ENCODE data around the gene BANK1.

DNA sequence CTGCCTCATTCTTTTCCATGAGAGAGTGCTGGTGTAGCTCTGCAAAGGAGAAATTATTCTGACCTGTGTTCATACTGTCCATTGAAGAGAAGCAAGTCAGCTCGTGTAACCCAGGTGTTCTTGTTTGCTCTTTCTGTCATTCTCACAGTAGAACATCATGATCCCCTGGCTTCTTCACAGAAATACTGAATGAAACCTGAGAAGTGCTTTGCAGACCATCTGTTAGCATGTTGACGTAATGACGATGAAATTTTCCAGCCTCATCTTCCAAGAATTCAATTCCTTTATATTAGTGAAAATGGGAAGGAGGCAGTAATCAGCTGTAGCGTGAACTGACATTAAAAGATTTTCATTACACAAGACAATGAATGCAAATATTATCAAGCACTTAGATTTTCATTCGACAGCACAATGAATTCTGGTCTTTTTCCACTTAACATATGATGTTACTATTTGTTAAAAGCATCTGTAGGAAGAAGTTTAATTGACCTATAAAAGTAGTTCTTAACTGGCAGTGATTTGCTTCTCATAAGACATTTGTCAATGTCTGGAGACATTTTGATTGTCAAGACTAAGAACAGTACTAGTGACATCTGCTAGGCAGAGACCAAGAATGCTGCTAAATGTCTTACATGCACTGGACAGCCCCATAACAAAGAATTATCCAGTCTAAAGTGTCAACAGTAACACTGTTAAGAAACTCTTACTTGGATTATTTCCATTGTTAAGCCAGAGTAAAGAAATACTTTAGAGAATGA is 246.3 kb downstream of the BANK1 start:
- TF ChIP-seq EZH2 (IDR thresholded peaks at IDR 0.05), result no peak
- no peak for TF ChIP-seq POLR2AphosphoS5 (IDR thresholded peaks at IDR 0.05; ENCODE audit: borderline replicate concordance, low read depth, low read length)
- TF ChIP-seq FOXP2 (optimal IDR thresholded peaks at IDR 0.05; ENCODE audit: control extremely low read depth, extremely low read length, insufficient read depth), result no peak

Data from SK-N-MC (cell line).